Endometrial microvascular endothelial cells (primary cell): ENCODE data around the gene RNASE13. TPM values are rescaled to one million over a fixed set of nuclear protein-coding genes. Genes with fewer than 3 reads are reported as not detected.
"Not testable (repeated sequence)": the region's sequence is repeated elsewhere in the genome, so short reads cannot be mapped to it uniquely, and the experiment has no call there.

Source experiments
- in situ Hi-C: cut with HindIII; loops from 2 replicates; pipeline ENCODE4 v1.10.0; 2017; ENCODE audit warnings: low sequenced_read_pairs, low pct_unique_long_range_greater_than_20kb; ENCODE audit errors: inconsistent ontology term
- total RNA-seq: library from RNA; depleted of rRNA; stranded (reverse); fragments of >200 nt; gene quantifications from one replicate; pipeline ENCODE4 v1.2.3, GENCODE V29; 2015; ENCODE audit errors: inconsistent ontology term

Gene RNASE13
- total RNA-seq, 1 donor from 2014 or later, result not detected

- in situ Hi-C loops, result no loop called here
These were observed 8.2 kb downstream of the RNASE13 start for GRCh38 chr14:21026274-21026987.

GRCh38 chr14:21025371-21026273 is 9.0 kb downstream of the RNASE13 start:
- in situ Hi-C loops, result no loop called here

- in situ Hi-C loops, result no loop called here
These were observed 9.8 kb downstream of the RNASE13 start, which contains the start of gene NDRG2 for GRCh38 chr14:21024585-21025370. Gene NDRG2, minus strand, starts transcription at chr14:21025061. Its CDS starts 1,746 bp downstream, at chr14:21023315.

- in situ Hi-C loops, result no loop called here
These were observed 10.6 kb downstream of the RNASE13 start for GRCh38 chr14:21023817-21024584.

- in situ Hi-C loops, result no loop called here
These were observed 11.4 kb downstream of the RNASE13 start for GRCh38 chr14:21023174-21023573.

GRCh38 chr14:21022686-21023085 is 11.9 kb downstream of the RNASE13 start:
- in situ Hi-C loops, result no loop called here

- in situ Hi-C loops, result no loop called here
These were observed 13.5 kb downstream of the RNASE13 start for GRCh38 chr14:21020977-21021545.

- in situ Hi-C loops, result no loop called here
These were observed 15.2 kb downstream of the RNASE13 start for GRCh38 chr14:21019366-21019765.

- in situ Hi-C loops, result no loop called here
These were observed 15.8 kb downstream of the RNASE13 start for GRCh38 chr14:21018781-21019180.

- in situ Hi-C loops, result no loop called here
These were observed 16.3 kb downstream of the RNASE13 start for GRCh38 chr14:21018286-21018685.

GRCh38 chr14:21017528-21018245 is 16.9 kb downstream of the RNASE13 start:
- in situ Hi-C loops, result no loop called here

GRCh38 chr14:21016413-21017190 is 18.0 kb downstream of the RNASE13 start:
- in situ Hi-C loops, result no loop called here

- in situ Hi-C loops, result no loop called here
These were observed 19.3 kb downstream of the RNASE13 start for GRCh38 chr14:21015312-21015711.

GRCh38 chr14:21014761-21015190 is 19.8 kb downstream of the RNASE13 start:
- in situ Hi-C loops, result no loop called here

GRCh38 chr14:21011136-21011535 is 23.5 kb downstream of the RNASE13 start:
- in situ Hi-C loops, result no loop called here

GRCh38 chr14:21009721-21010120 is 24.9 kb downstream of the RNASE13 start:
- in situ Hi-C loops, result not testable (repeated sequence)
